Kidney epithelial cell (primary cell): Measurements from ENCODE around the gene KRT81. TPM values are rescaled to one million over a fixed set of nuclear protein-coding genes. Genes with fewer than 3 reads are reported as not detected.

Source experiments
- DNase-seq: peaks from one replicate; pipeline ENCODE4 v3.0.0-alpha.2; 2010; ENCODE audit warnings: low read depth
- H3K27me3 ChIP-seq: 2 replicates; pipeline ENCODE4 v1.6.0; 2011; ENCODE audit warnings: low read length; ENCODE audit not compliant: control insufficient read depth, insufficient read depth
- H3K36me3 ChIP-seq: 2 replicates; pipeline ENCODE4 v1.5.1; 2011; ENCODE audit warnings: low read length; ENCODE audit not compliant: control insufficient read depth, insufficient read depth
- H3K4me3 ChIP-seq: 2 replicates; pipeline ENCODE4 v1.5.1; 2011; ENCODE audit warnings: low read depth, mild to moderate bottlenecking, control low read depth, low read length
- total RNA-seq: library from RNA; depleted of rRNA; stranded (reverse); fragments of >200 nt; gene quantifications from 2 replicates; pipeline ENCODE4 v1.2.3, GENCODE V29; 2015
- TF ChIP-seq, protein P1 (sequence below): IDR thresholded peaks from 2 replicates; pipeline ENCODE4 v1.5.1; 2011; ENCODE audit warnings: mild to moderate bottlenecking, moderate library complexity, low read length, control low read depth, inconsistent platforms; ENCODE audit not compliant: insufficient read depth, poor library complexity, severe bottlenecking

Gene KRT81
- total RNA-seq, 1 donor from 2014 or later, result 239 TPM

DNA sequence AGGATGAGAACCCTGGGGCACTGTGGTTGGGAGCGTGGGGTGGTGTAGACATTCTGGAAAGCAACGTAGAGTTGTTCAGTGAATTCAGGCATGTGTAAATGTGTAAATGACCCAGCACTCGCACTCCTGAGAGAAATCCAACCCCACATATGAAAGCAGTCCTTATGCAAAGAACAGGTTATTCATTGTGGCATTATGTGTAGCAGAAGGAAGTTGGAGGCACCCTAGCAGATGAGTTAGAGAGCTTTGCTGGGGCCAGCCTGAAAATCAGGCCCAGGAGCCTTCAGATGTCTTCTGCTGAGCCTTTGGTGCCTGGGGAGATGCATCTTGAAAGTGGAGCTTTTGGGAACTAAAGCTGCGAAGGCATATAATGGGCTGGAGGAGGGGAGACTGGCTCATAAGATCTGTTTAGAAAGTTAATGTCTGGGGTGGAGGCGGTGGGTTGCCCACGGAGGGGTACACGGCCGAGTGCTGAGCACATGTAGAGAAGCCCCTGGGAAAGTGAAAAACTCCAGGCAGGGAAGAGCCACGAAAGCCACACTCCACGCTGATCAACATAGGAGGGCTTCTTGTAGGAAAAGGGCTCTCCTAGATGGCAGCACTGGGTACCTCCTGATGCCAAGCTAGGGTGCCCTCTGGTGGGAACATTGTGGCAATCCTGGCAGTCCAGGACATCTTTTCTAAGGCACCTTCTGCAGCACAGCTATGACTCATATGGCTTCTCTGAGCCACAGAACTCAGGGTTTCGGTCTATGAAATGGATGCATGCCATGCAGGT lies 35.9 kb upstream of the KRT81 start:
- H3K27me3 ChIP-seq, result peaks cover 10% of the 10 kb centered on the region
- peak; percentile 88 for DNase-seq

DNA sequence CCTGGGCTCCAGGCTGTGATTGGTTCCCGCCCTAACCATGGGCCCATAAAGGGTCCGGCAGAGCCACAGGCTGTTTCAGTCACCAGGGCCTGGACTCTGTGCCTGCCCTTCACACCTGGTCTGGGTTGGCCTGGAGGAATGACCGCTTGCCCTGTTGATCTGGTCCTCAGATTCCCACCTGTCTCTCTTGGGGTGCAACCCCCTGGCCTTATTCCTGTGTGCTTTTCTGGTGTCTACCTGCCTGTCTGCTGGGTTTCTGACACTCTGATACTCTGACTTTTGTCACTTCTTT lies 32.8 kb upstream of the KRT81 start:
- no peak overlapping the region for H3K4me3 ChIP-seq
- no peaks in the 10 kb centered on the region for H3K36me3 ChIP-seq
- H3K27me3 ChIP-seq, result peaks cover 29% of the 10 kb centered on the region
- TF ChIP-seq, protein P1, sequence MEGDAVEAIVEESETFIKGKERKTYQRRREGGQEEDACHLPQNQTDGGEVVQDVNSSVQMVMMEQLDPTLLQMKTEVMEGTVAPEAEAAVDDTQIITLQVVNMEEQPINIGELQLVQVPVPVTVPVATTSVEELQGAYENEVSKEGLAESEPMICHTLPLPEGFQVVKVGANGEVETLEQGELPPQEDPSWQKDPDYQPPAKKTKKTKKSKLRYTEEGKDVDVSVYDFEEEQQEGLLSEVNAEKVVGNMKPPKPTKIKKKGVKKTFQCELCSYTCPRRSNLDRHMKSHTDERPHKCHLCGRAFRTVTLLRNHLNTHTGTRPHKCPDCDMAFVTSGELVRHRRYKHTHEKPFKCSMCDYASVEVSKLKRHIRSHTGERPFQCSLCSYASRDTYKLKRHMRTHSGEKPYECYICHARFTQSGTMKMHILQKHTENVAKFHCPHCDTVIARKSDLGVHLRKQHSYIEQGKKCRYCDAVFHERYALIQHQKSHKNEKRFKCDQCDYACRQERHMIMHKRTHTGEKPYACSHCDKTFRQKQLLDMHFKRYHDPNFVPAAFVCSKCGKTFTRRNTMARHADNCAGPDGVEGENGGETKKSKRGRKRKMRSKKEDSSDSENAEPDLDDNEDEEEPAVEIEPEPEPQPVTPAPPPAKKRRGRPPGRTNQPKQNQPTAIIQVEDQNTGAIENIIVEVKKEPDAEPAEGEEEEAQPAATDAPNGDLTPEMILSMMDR, result no peak
- DNase-seq, result no peak

More for the DNA sequence above, 35.9 kb upstream of the KRT81 start:
- H3K4me3 ChIP-seq, result no peak overlapping the region
- TF ChIP-seq, protein P1, result peak; percentile 100
- H3K36me3 ChIP-seq, result no peaks in the 10 kb centered on the region

DNA sequence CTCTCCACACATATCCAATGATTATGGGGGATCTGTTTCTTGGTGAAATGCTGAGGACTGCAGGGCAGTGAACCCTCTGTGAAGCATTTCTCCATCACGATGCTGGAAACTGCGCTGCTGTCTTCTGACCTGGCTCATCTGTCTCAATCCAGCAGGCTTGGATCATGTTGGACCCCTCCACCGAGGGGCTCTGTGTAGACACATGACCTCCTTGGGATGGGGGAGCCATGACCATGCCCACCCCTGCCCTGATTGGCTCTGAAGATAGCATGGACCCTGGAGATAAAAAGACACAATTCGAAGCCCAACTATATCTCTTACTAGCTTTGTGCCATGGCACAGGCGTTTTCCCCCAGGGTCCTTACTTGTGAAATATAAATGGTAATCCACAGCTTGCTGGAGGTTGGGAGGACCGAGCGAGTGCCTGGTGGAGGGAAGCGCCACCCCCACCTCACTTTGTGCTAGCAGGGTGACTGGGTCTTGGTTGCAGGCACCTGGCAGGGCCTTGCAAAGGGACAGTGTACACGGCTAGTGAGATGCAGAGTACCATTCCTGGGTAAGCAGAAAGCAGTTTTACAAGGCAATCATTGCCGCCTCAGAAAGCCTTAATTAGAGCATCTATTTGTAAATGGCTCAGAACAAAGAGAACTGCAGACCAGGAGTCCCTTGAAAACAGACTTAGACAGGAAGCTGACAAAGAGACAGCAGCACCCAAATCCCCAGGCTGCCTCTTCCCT lies 32.2 kb upstream of the KRT81 start:
- Histone ChIP-seq H3K36me3 (no peaks in the 10 kb centered on the region), H3K4me3 (no peak overlapping the region), H3K27me3 (peaks cover 34% of the 10 kb centered on the region)
- DNase-seq, result no peak
- TF ChIP-seq, protein P1, result no peak

DNA sequence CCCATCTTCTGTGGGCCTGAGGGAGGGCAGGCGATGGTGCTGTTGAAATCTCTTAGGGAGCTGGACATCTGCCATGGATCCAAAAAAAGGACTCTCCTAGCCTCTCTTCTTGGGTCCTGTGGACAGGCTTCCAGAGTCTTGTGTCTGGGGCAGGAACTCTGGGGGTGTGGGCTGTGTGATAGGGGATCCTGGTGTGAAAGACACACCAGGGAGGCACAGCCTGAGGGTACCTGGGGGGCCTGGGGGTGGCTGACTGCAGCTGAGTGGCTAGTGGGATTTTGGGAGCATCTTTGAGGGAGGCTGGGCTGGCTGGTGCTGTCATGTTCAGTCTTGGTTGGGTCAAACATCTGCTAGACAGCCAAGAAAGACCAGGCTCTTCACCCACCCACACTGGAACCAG lies 31.7 kb upstream of the KRT81 start:
- no peak for DNase-seq
- Histone ChIP-seq H3K27me3 (peaks cover 35% of the 10 kb centered on the region), H3K4me3 (no peak overlapping the region), H3K36me3 (no peaks in the 10 kb centered on the region)
- TF ChIP-seq, protein P1, result no peak

DNA sequence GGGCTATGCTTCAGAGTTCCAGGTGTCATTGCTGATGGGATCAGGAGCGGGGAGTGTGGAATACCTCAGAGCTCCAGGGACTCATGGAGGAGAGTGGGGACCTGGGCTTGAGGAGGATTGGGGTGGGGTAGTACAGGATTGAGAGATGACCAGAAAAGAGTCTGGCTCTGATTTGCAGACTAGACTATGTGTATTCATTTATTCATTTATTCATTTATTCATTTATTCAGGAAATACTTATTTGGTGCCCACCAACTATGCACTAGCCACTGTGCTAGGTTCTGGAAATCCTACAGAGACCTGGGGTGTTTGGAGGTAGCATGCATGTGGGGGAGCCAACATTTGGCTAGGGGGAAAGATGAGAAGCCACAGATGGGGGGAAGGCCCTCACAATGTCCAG lies 30.7 kb upstream of the KRT81 start:
- peaks cover 35% of the 10 kb centered on the region for H3K27me3 ChIP-seq
- no peaks in the 10 kb centered on the region for H3K36me3 ChIP-seq
- no peak overlapping the region for H3K4me3 ChIP-seq
- DNase-seq, result no peak
- TF ChIP-seq, protein P1, result no peak
